ENCODE data around the gene MRGPRE.

Gene MRGPRE

GRCh38 chr11:3191586-3192324 is 40.5 kb downstream of the MRGPRE start:
- H3K27me3 ChIP-seq (ENCODE audit: insufficient read depth, poor library complexity, severe bottlenecking) = no peaks in the 10 kb centered on the region
- TF ChIP-seq, protein P1, sequence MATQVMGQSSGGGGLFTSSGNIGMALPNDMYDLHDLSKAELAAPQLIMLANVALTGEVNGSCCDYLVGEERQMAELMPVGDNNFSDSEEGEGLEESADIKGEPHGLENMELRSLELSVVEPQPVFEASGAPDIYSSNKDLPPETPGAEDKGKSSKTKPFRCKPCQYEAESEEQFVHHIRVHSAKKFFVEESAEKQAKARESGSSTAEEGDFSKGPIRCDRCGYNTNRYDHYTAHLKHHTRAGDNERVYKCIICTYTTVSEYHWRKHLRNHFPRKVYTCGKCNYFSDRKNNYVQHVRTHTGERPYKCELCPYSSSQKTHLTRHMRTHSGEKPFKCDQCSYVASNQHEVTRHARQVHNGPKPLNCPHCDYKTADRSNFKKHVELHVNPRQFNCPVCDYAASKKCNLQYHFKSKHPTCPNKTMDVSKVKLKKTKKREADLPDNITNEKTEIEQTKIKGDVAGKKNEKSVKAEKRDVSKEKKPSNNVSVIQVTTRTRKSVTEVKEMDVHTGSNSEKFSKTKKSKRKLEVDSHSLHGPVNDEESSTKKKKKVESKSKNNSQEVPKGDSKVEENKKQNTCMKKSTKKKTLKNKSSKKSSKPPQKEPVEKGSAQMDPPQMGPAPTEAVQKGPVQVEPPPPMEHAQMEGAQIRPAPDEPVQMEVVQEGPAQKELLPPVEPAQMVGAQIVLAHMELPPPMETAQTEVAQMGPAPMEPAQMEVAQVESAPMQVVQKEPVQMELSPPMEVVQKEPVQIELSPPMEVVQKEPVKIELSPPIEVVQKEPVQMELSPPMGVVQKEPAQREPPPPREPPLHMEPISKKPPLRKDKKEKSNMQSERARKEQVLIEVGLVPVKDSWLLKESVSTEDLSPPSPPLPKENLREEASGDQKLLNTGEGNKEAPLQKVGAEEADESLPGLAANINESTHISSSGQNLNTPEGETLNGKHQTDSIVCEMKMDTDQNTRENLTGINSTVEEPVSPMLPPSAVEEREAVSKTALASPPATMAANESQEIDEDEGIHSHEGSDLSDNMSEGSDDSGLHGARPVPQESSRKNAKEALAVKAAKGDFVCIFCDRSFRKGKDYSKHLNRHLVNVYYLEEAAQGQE (IDR thresholded peaks at IDR 0.05; ENCODE audit: insufficient replicate concordance, low read depth) = no peak
- TF ChIP-seq POLR2AphosphoS5 (IDR thresholded peaks at IDR 0.05; ENCODE audit: low read depth) = no peak
- TF ChIP-seq GABPA (IDR thresholded peaks at IDR 0.05; ENCODE audit: low read depth) = no peak
- no peak for TF ChIP-seq CTCF (IDR thresholded peaks at IDR 0.05; ENCODE audit: insufficient read depth, low read length)
- TF ChIP-seq SPI1 (IDR thresholded peaks at IDR 0.05; ENCODE audit: borderline replicate concordance, low read depth) = no peak

GRCh38 chr11:3190600-3190999 is 41.6 kb downstream of the MRGPRE start:
- no peak overlapping the region for H3K4me3 ChIP-seq (replicated peaks; ENCODE audit: insufficient read depth, low read length)
- DNase-seq (ENCODE audit: low read depth in 1 of 2, low spot score in 1 of 2) = no peak
- no peaks in the 10 kb centered on the region for H3K27me3 ChIP-seq (ENCODE audit: insufficient read depth, poor library complexity, severe bottlenecking)
- TF ChIP-seq SPI1 (IDR thresholded peaks at IDR 0.05; ENCODE audit: borderline replicate concordance, low read depth) (no peak), CTCF (IDR thresholded peaks at IDR 0.05; ENCODE audit: insufficient read depth, low read length) (no peak), POLR2AphosphoS5 (IDR thresholded peaks at IDR 0.05; ENCODE audit: low read depth) (no peak), GABPA (IDR thresholded peaks at IDR 0.05; ENCODE audit: low read depth) (no peak)
- TF ChIP-seq, protein P1 (IDR thresholded peaks at IDR 0.05; ENCODE audit: insufficient replicate concordance, low read depth) = no peak
- H3K27ac ChIP-seq (replicated peaks) = no peak overlapping the region

More at GRCh38 chr11:3191586-3192324, 40.5 kb downstream of the MRGPRE start:
- no peak overlapping the region for H3K4me3 ChIP-seq (replicated peaks; ENCODE audit: insufficient read depth, low read length)
- DNase-seq (ENCODE audit: low read depth in 1 of 2, low spot score in 1 of 2) = no peak
- no peak overlapping the region for H3K27ac ChIP-seq (replicated peaks)

- TF ChIP-seq SPI1 (IDR thresholded peaks at IDR 0.05; ENCODE audit: borderline replicate concordance, low read depth) (no peak), POLR2AphosphoS5 (IDR thresholded peaks at IDR 0.05; ENCODE audit: low read depth) (no peak), GABPA (IDR thresholded peaks at IDR 0.05; ENCODE audit: low read depth) (no peak), CTCF (IDR thresholded peaks at IDR 0.05; ENCODE audit: insufficient read depth, low read length) (no peak)
- Histone ChIP-seq H3K4me3 (replicated peaks; ENCODE audit: insufficient read depth, low read length) (no peak overlapping the region), H3K27ac (replicated peaks) (no peak overlapping the region), H3K27me3 (ENCODE audit: insufficient read depth, poor library complexity, severe bottlenecking) (no peaks in the 10 kb centered on the region)
- no peak for DNase-seq (ENCODE audit: low read depth in 1 of 2, low spot score in 1 of 2)
Observed at GRCh38 chr11:3189886-3190583, 42.2 kb downstream of the MRGPRE start.
